ENCODE results near the gene BAIAP2L2.
"Not testable (repeated sequence)": the region's sequence is repeated elsewhere in the genome, so short reads cannot be mapped to it uniquely, and the experiment has no call there.

The BAIAP2L2 gene

DNA sequence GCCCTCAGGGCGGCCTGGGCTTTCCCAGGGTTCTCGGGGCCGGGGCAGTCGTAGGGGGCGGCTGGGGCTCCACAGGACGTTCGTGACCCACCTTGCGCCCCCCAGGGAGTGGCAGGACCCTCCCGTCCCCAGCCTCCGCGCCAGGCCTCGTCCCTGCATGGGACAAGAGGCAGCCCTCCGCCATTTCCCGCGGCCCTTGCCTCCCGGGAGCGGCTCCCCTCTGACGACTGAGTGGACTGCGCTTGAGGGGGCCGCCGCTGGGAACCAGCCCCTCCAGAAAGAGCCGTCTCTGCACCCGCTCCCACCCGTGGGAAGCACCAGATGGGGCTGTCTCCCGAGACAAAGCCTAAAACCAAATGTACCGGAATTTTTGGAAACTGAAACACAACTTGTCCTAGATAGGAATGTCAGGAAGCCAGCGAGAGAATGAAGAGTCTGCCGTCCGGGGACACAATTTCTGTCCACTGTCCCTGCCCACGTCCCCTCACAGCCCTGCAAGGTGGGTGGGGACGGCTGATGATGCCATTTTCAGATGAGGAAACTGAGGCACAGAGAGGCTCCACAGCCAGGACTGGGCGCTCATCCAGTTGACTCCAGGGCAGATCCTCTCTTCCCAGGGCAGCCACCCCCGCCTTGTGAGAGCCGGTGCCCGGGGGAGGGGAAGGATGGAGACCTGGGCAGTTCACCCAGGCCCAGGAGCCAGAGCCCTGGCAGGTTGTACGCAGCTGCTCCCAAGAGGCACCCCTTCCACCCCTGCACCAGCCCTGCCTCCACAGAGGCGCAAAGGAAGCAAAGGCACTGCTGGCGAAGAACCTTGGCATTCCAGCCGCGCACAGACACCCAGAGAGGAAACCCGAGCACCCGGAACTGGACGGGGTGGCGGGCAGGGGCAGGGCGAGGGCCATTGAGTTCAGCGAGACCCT, 71.3 kb downstream of the BAIAP2L2 start:
- DNase-seq (ENCODE audit: low read depth), result no peak

DNA sequence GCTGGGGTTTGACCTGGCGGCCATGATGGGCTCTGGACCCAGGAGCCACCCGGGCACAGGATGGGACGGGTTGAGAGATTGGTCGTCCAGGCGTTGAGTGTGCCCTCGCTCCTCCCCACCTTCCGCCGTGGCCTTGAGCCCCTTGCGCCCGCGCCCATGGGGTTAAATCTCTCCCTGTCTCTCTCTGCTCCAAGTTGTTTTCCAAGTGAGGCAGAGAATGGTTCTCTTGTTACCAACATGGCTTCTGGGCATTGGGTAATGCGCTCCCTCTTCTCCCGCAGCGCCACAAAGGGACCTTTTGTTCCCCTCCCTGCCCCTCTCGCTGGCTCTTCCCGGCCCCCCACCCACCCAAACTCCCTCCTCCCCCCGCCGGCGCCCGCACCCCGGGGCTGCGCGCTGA, 72.1 kb downstream of the BAIAP2L2 start:
- DNase-seq (ENCODE audit: low read depth), result no peak

DNA sequence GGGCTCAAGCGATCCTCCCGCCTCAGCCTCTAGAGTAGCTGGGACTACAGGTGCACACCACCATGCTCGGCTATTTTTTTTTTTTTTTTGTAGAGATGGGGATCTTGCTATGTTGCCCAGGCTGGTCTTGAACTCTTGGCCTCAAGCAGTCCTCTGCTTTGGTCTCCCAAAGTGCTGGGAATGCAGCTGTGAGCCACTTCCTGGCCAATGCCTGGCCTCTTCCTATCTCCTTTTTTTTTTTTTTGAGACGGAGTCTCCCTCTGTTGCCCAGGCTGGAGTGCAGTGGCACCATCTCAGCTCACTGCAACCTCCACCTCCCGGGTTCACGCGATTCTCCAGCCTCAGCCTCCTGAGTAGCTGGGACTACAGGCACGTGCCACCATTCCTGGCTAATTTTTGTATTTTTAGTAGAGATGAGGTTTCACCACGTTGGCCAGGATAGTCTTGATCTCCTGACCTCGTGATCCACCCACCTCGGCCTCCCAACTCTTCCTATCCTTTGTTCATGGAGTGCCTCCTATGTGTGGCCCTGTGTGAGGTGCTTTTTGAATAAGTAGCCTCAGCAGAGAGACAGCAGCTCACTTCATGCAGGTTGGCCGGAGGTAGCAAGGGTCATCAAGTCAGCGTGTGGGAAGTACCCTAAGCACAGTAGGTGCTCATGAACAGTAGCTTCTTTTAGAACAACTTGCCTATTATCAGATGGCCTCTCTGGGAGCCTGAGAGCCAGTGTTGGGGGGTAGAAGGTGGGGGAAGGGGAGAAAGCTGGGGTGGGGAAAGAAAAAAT, 72.9 kb downstream of the BAIAP2L2 start:
- DNase-seq (ENCODE audit: low read depth), result not testable (repeated sequence)

DNA sequence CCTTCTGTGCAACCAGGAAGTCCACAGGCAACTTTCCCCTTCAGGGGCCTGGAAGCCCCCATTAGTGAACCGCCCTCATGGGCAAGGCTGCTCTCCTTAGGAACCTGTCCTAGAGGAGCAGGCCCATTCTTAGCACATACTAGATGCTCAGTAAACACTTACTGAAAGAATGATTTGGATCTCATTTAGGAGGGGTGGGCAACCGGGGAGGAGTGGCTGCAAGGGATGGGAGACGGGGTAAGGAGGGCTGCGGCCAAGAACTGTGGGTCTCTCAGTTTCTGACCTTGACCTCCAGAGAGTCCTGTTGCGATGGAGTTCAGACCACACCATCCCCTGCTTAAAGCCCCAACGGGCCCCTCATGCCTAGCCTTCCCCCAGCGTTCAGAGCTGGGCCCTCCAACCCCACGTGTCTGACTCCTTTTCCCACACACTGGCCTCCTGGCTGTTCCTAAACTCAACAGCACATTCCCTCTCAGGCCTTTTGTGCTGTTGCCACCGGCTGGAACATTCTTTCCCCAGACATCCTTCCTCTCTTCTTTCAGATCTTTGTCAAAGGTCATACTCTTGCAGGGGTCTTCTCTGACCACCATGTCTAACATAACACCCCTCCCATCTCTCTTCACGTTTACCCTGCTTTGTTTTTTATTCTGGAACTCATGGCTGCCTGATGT, 74.0 kb downstream of the BAIAP2L2 start:
- DNase-seq (ENCODE audit: low read depth), result no peak

DNA sequence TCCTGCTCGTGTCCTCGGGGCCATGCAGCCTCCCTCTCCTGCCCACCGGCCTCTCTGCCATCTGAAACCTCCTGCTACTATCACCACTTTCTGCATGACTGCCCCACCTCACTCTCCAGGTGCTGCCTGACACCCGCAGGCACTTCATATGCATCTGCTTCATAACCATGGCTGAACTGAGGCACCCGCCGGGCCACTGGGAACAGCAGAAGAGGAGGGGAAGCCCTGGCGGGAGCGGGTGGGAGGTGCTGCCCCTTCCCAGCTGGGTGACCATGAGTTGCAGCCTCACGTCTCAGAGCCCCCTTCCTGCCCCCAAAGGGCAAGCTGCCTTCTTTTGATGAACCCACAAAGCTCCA, 75.0 kb downstream of the BAIAP2L2 start:
- DNase-seq (ENCODE audit: low read depth), result no peak

Measured in activated T-cell treated with anti-CD3 and anti-CD28 coated beads for 48 hours (primary cell).